IPS DF 4.7 (cell line): ENCODE results near the gene MSI2.

ENCODE experiments used
- DNase-seq: peaks from one replicate; pipeline ENCODE4 v3.0.0-alpha.2; 2013; ENCODE audit warnings: low spot score; ENCODE audit errors: extremely low read depth

Gene MSI2

GRCh38 chr17:57477522-57478362, 221.4 kb downstream of the MSI2 start:
- no peak for DNase-seq

- no peak for DNase-seq
These were observed 222.3 kb downstream of the MSI2 start for GRCh38 chr17:57478478-57479250.

GRCh38 chr17:57480438-57481196, 224.3 kb downstream of the MSI2 start:
- DNase-seq, result no peak

- DNase-seq, result no peak
These were observed 225.6 kb downstream of the MSI2 start for GRCh38 chr17:57481910-57482391.

- DNase-seq, result no peak
These were observed 226.3 kb downstream of the MSI2 start for GRCh38 chr17:57482657-57483056.

GRCh38 chr17:57484081-57484666, 227.9 kb downstream of the MSI2 start:
- no peak for DNase-seq

- DNase-seq, result no peak
These were observed 228.7 kb downstream of the MSI2 start for GRCh38 chr17:57484826-57485565.

- no peak for DNase-seq
These were observed 229.2 kb downstream of the MSI2 start for GRCh38 chr17:57485566-57485865.

- no peak for DNase-seq
These were observed 229.9 kb downstream of the MSI2 start for GRCh38 chr17:57485916-57486881.

GRCh38 chr17:57486882-57487301, 230.6 kb downstream of the MSI2 start:
- DNase-seq, result no peak

GRCh38 chr17:57487573-57487972, 231.2 kb downstream of the MSI2 start:
- DNase-seq, result no peak

GRCh38 chr17:57488856-57489255, 232.5 kb downstream of the MSI2 start:
- DNase-seq, result no peak

GRCh38 chr17:57489321-57489720, 233.0 kb downstream of the MSI2 start:
- DNase-seq, result no peak

GRCh38 chr17:57490111-57490845, 234.0 kb downstream of the MSI2 start:
- DNase-seq, result no peak

- DNase-seq, result no peak
These were observed 234.6 kb downstream of the MSI2 start for GRCh38 chr17:57490890-57491289.

GRCh38 chr17:57493171-57493570, 236.8 kb downstream of the MSI2 start:
- no peak for DNase-seq

- DNase-seq, result no peak
These were observed 237.3 kb downstream of the MSI2 start for GRCh38 chr17:57493625-57494024.

- no peak for DNase-seq
These were observed 238.1 kb downstream of the MSI2 start for GRCh38 chr17:57494443-57494842.

GRCh38 chr17:57495771-57496170, 239.4 kb downstream of the MSI2 start:
- no peak for DNase-seq
